SU-DHL-6 (cell line): Measurements from ENCODE around the gene DAPL1.

Source experiments
- H2AFZ ChIP-seq: fragments of 200-600 bp; sonication (generic); 2 replicates; pipeline ENCODE4 v1.6.1; 2014; ENCODE audit warnings: low read depth, mild to moderate bottlenecking, moderate library complexity, mixed read lengths, antibody characterized with exemption, low read length; ENCODE audit not compliant: severe bottlenecking
- H3F3A ChIP-seq: fragments of 200-600 bp; shearing (Covaris generic); 2 replicates; pipeline ENCODE4 v1.6.0; 2016; ENCODE audit warnings: antibody characterized with exemption, mild to moderate bottlenecking; ENCODE audit not compliant: insufficient read depth
- H3K27ac ChIP-seq: fragments of 200-600 bp; sonication (generic); 2 replicates; pipeline ENCODE4 v1.5.1; 2016; ENCODE audit warnings: low read depth, mild to moderate bottlenecking, low read length, moderate library complexity, mixed read lengths
- H3K27me3 ChIP-seq: fragments of 200-600 bp; sonication (generic), shearing (Covaris generic); 2 replicates; pipeline ENCODE4 v1.6.0; 2014; ENCODE audit warnings: mild to moderate bottlenecking, low read length
- H3K36me3 ChIP-seq: fragments of 200-600 bp; sonication (generic); 2 replicates; pipeline ENCODE4 v1.6.1; 2014; ENCODE audit warnings: mild to moderate bottlenecking, low read length, mixed read lengths
- H3K4me2 ChIP-seq: fragments of 300-600, 200-600 bp; shearing (Covaris generic), sonication (generic); 2 replicates; pipeline ENCODE4 v1.6.0; 2014; ENCODE audit warnings: low read length, low read depth, mild to moderate bottlenecking; ENCODE audit not compliant: poor library complexity, severe bottlenecking
- H3K4me3 ChIP-seq: fragments of 200-600 bp; sonication (generic); 2 replicates; pipeline ENCODE4 v1.5.1; 2014; ENCODE audit warnings: antibody characterized with exemption, low read length, mild to moderate bottlenecking, mixed read lengths; ENCODE audit not compliant: insufficient read depth, poor library complexity, severe bottlenecking
- H3K79me2 ChIP-seq: fragments of 200-600 bp; sonication (generic); 2 replicates; pipeline ENCODE4 v1.6.1; 2014; ENCODE audit warnings: mild to moderate bottlenecking, low read length, moderate library complexity; ENCODE audit not compliant: insufficient read depth
- H3K9ac ChIP-seq: fragments of 200-600 bp; sonication (generic); 2 replicates; pipeline ENCODE4 v1.7.0; 2014; ENCODE audit warnings: mild to moderate bottlenecking, low read length
- H3K9me2 ChIP-seq: fragments of 200-600 bp; sonication (generic); replicated peaks from 2 replicates; pipeline ENCODE4 v1.6.1; 2014; ENCODE audit warnings: low read length; ENCODE audit not compliant: insufficient read depth
- H3K9me3 ChIP-seq: fragments of 200-600 bp; sonication (generic); 2 replicates; pipeline ENCODE4 v1.6.1; 2014; ENCODE audit warnings: low read length, mixed read lengths; ENCODE audit not compliant: insufficient read depth
- H4K20me1 ChIP-seq: fragments of 200-600 bp; sonication (generic); 2 replicates; pipeline ENCODE4 v1.6.1; 2014; ENCODE audit warnings: low read depth, mild to moderate bottlenecking, antibody characterized with exemption, low read length, moderate library complexity, mixed read lengths
- CTCF ChIP-seq: fragments of 200-600 bp; sonication (generic); IDR thresholded peaks from one replicate; pipeline ENCODE4 v1.5.1; 2017; ENCODE audit warnings: antibody characterized with exemption, mild to moderate bottlenecking, low read length, moderate library complexity; ENCODE audit not compliant: insufficient read depth, poor library complexity, severe bottlenecking
- EZH2phosphoT487 ChIP-seq: fragments of 200-600 bp; sonication (generic), shearing (Covaris generic); conservative IDR thresholded peaks from 2 replicates; pipeline ENCODE4 v1.6.1; 2018; ENCODE audit warnings: mild to moderate bottlenecking, antibody characterized with exemption, low read length, moderate library complexity, mixed read lengths

The DAPL1 gene

GRCh38 chr2:158747281-158747680, 47.8 kb upstream of the DAPL1 start:
- H3K9me2 ChIP-seq = no peaks in the 10 kb centered on the region
- TF ChIP-seq EZH2phosphoT487 (no peak), CTCF (no peak)
- H3K9me3 ChIP-seq = no peaks in the 10 kb centered on the region
- H3F3A ChIP-seq = no peaks in the 10 kb centered on the region
- no peaks in the 10 kb centered on the region for H3K36me3 ChIP-seq
- no peaks in the 10 kb centered on the region for H3K27me3 ChIP-seq
- no peaks in the 10 kb centered on the region for H3K79me2 ChIP-seq
- H3K4me2 ChIP-seq = no peak overlapping the region
- H3K9ac ChIP-seq = no peak overlapping the region
- H3K4me3 ChIP-seq = no peak overlapping the region
- H2AFZ ChIP-seq = no peak overlapping the region
- no peaks in the 10 kb centered on the region for H4K20me1 ChIP-seq
- no peak overlapping the region for H3K27ac ChIP-seq

GRCh38 chr2:158748926-158749590, 46.1 kb upstream of the DAPL1 start:
- no peak overlapping the region for H3K27ac ChIP-seq
- H3K36me3 ChIP-seq = no peaks in the 10 kb centered on the region
- no peak overlapping the region for H2AFZ ChIP-seq
- TF ChIP-seq EZH2phosphoT487 (no peak), CTCF (no peak)
- no peak overlapping the region for H3K4me2 ChIP-seq
- H3K9me3 ChIP-seq = no peaks in the 10 kb centered on the region
- no peak overlapping the region for H3K9ac ChIP-seq
- H3F3A ChIP-seq = no peaks in the 10 kb centered on the region
- H3K4me3 ChIP-seq = no peak overlapping the region
- no peaks in the 10 kb centered on the region for H3K9me2 ChIP-seq
- no peaks in the 10 kb centered on the region for H3K79me2 ChIP-seq
- H3K27me3 ChIP-seq = no peaks in the 10 kb centered on the region
- no peaks in the 10 kb centered on the region for H4K20me1 ChIP-seq

GRCh38 chr2:158750458-158751125, 44.5 kb upstream of the DAPL1 start:
- Histone ChIP-seq H3K36me3 (no peaks in the 10 kb centered on the region), H3K4me2 (no peak overlapping the region), H3K27ac (no peak overlapping the region), H3K9me2 (no peaks in the 10 kb centered on the region), H2AFZ (no peak overlapping the region), H3F3A (no peaks in the 10 kb centered on the region), H4K20me1 (no peaks in the 10 kb centered on the region), H3K27me3 (no peaks in the 10 kb centered on the region), H3K9me3 (no peaks in the 10 kb centered on the region), H3K79me2 (no peaks in the 10 kb centered on the region), H3K9ac (no peak overlapping the region), H3K4me3 (no peak overlapping the region)
- TF ChIP-seq EZH2phosphoT487 (no peak), CTCF (no peak)
